Peyer's patch (tissue), 4 donors: ENCODE measurements around the gene PCDH1.

ENCODE experiments used
- POLR2A ChIP-seq, 2 donors: fragments of 450-650 bp; IDR thresholded peaks; one replicate each; pipeline ENCODE4 v1.5.1; 2017; ENCODE audit warnings: antibody characterized with exemption in 2 of 2, mild to moderate bottlenecking in 2 of 2, moderate library complexity in 2 of 2
- TF ChIP-seq, protein P1 (sequence below), 6 experiments: fragments of 450-650 bp in 4 of 6; fragments of 200-600 bp in 2 of 6; sonication (generic) in 1 of 6; IDR thresholded peaks; one replicate each; pipeline ENCODE4 v1.5.1; 2017 to 2019; ENCODE audit warnings: antibody characterized with exemption in 6 of 6, mild to moderate bottlenecking in 3 of 6, moderate library complexity in 1 of 6

DNA sequence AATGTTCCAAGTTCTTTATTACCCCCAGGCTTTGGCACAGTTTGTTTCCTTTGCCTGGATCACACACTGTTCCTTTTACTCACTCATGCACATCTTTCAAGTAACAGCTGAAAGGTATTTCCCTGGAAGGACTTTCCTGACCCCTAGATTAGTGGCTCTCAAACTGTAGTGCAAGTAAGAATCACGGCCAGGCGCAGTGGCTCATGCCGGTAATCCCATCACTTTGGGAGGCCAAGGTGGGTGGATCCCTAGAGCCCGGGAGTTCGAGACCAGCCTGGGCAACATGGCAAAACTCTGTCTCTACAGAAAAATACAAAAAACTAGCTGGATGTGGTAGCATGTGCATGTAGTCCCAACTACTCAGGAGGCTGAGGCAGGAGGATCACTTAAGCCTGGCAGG lies 26.3 kb upstream of the PCDH1 start:
- TF ChIP-seq, protein P1, sequence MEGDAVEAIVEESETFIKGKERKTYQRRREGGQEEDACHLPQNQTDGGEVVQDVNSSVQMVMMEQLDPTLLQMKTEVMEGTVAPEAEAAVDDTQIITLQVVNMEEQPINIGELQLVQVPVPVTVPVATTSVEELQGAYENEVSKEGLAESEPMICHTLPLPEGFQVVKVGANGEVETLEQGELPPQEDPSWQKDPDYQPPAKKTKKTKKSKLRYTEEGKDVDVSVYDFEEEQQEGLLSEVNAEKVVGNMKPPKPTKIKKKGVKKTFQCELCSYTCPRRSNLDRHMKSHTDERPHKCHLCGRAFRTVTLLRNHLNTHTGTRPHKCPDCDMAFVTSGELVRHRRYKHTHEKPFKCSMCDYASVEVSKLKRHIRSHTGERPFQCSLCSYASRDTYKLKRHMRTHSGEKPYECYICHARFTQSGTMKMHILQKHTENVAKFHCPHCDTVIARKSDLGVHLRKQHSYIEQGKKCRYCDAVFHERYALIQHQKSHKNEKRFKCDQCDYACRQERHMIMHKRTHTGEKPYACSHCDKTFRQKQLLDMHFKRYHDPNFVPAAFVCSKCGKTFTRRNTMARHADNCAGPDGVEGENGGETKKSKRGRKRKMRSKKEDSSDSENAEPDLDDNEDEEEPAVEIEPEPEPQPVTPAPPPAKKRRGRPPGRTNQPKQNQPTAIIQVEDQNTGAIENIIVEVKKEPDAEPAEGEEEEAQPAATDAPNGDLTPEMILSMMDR (IDR thresholded peaks at IDR 0.05): no peak
- TF ChIP-seq POLR2A (IDR thresholded peaks at IDR 0.05): no peak
